GM18520 (cell line): ENCODE results near the gene MOV10L1.

ENCODE experiments used
- ATAC-seq: cut with Tn5 transposase; IDR thresholded peaks from one replicate; pipeline ENCODE4 v1.9.1; 2021; ENCODE audit not compliant: unreplicated experiment

MOV10L1 gene

DNA sequence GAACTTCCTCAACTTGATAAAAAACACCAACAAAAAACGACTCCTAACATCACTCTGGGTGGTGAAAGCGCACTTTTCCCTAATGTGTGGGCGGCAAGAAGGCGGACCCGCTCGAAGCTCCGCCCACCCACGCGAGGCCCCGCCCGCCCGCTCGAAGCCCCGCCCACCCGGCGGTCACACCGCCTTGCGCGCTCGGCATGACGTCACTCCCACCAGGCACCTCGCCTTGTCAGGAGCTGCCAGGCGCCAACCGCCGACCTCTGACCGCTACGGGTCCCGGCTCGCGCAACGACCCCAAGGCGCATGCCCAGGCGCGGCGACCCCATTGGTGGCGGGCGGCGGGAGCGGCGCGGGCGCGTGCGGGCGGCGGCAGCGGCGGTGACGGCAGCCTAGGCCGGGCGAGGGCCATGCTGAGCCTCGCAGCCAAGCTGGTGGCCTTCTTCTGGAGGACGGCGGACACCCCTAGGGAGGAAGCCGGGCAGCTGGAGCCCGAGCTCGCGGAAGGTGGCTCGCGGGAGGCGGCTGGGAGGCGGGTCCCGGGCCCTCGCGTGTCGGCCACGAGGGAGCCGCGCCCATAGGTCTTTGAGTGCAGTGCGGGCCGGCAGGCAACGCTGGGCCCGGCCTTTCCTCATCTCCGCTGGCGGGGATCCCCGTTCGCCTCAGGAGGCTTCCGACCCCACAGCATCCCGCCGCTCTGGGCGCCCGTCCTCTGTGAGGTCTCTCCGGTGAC, at the start of gene MOV10L1:
TSS of gene MOV10L1 (plus strand) at position 325 of the 730 bp plus-strand sequence. CDS start at position 408, 83 bp downstream.
- ATAC-seq, result no peak

- no peak for ATAC-seq
Measured at GRCh38 chr22:50040717-50041116, 49.1 kb upstream of the MOV10L1 start.

- ATAC-seq, result no peak
Measured at GRCh38 chr22:50041361-50042065, 48.3 kb upstream of the MOV10L1 start.

GRCh38 chr22:50044485-50045118, 45.2 kb upstream of the MOV10L1 start:
- no peak for ATAC-seq

DNA sequence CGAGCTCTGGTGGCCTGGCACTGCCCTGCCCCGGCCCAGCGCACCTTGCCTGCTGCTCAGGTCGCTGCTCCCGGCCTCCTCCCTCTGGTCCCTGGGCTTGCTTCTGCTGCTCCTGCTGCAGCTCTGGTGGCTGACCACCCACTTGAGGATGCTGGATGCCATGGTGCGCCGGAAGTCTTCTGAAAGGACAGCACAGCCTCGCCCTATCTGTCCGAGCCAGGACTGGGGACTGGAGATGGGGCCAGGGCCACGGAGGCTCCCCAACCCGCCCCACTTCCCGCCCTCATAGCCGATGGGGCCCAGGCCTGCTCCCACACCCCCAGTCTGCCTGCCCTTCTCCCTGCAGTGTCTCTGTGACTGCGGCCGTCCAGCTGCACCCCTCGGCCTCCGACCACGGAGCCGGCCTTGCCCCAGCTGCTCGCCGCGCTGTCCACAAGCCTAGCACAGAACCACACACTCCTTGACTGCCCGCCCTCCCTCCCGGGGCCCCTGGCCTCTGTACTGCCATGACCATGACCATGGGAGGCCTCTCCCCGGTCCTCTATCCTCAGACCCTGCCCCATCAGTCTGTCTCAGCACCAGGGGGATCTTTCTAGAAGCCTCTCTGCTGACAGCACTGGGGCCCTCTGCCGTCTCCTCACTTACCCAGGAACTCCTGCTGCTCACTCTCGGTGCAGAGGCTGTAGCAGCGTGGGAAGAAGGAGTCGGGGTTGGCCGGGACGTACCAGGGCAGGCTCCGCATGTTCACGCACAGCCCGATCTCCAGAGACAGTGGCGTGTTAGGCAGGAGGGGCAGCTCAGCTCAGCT, 44.4 kb upstream of the MOV10L1 start:
- ATAC-seq, result no peak

- no peak for ATAC-seq
Measured at GRCh38 chr22:50046019-50046415, 43.8 kb upstream of the MOV10L1 start.

- ATAC-seq, result no peak
Measured at GRCh38 chr22:50046481-50047245, 43.1 kb upstream of the MOV10L1 start.

DNA sequence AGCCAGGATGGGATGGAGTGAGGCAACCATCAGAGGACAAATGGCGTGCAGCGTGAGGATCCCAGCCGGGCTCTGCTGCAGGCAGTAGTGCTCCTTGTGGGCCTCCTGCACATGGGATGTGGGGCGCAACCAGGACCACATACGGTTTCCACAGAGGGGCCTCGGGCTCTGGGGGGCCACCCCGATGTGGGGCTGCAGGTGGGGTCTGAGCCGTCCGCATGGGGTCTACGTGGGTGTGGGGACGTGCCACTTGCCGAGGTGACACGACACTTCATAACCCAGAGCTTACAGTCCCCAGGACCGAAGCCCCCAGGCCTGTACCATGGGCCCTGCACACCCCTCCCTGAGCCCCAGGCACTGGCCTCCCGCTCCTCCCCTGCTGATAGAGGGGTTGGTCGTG, 42.5 kb upstream of the MOV10L1 start:
- no peak for ATAC-seq

GRCh38 chr22:50048061-50048765, 41.6 kb upstream of the MOV10L1 start:
- ATAC-seq, result no peak

DNA sequence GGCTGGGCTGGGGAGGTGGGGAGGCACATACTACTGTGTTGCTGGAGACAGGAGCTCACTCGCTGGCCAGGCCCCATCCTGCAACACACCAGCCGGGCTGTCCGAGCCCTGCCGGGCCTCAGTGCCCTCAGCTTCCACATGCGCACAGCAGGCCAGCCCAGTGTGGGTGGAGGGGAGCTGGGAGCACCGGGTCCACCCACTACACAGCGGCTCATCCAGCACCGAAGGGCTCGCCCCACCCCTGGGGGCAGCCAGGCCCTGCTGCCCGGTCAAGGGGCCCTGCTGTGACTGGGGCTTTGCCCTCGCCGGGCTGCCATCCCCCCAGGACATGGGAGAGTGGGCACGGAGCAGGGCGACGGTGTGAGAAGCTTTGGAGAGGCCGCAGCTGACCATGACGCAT, 41.0 kb upstream of the MOV10L1 start:
- no peak for ATAC-seq

GRCh38 chr22:50049299-50050195, 40.3 kb upstream of the MOV10L1 start:
- no peak for ATAC-seq

- no peak for ATAC-seq
Measured at GRCh38 chr22:50051930-50052329, 37.9 kb upstream of the MOV10L1 start.

DNA sequence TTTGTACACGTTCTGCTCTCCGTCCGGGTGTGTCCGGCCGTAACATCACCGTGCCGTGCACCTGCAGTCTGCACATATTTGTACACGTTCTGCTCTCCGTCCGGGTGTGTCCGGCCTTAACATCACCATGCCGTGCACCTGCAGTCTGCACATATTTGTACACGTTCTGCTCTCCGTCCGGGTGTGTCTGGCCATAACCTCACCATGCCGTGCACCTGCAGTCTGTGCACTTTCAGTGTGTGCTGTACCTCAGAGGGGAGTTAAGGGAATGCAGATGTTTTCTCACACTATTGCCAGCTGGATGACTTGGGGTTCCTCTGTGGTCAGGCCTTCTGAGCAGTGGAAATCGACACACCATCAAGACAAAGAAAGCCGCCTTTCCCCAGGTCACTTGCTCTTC, 35.9 kb upstream of the MOV10L1 start:
- no peak for ATAC-seq

- no peak for ATAC-seq
Measured at GRCh38 chr22:50056214-50056972, 33.4 kb upstream of the MOV10L1 start.

GRCh38 chr22:50057278-50058060, 32.3 kb upstream of the MOV10L1 start:
- no peak for ATAC-seq

GRCh38 chr22:50058061-50058905, 31.5 kb upstream of the MOV10L1 start, which contains the start of gene TTLL8:
TSS of gene TTLL8 (minus strand) at chr22:50058298.
- ATAC-seq, result no peak
